ENCODE measurements around the gene SCYL3. TPM values are rescaled to one million over a fixed set of nuclear protein-coding genes. Genes with fewer than 3 reads are reported as not detected.

The SCYL3 gene
- polyA plus RNA-seq, 3 donors: 2.3 to 4.9 (median 3.6) TPM

DNA sequence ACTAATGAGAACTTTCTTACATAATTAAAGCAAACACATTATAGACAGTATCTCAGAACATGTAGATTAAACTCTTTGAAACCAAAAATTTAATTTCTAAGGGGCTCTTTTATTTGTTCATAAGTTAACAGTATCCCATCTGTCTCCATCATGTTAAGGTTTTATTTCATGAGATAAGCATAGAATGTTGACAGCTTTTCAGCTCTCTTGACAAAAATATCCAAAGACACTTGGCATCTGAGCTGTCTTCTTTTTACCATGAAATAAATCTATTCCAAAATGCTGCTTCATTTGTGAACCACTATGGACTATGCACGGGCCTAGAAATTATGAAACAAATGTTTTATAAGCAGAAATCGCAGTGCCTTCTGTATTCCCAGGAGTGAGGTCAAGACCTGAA, 45.2 kb downstream of the SCYL3 start:
- no peak for DNase-seq
- no peak overlapping the region for H3K4me3 Mint-ChIP-seq
- Histone ChIP-seq H3K79me2 (ENCODE audit: insufficient read depth, low read length) (no peaks in the 10 kb centered on the region), H3K9me3 (replicated peaks in 1 of 2; ENCODE audit: control insufficient read depth in 1 of 2, insufficient read depth in 1 of 2, low read length in 2 of 2) (no peaks in the 10 kb centered on the region), H4K20me1 (ENCODE audit: insufficient read depth, low read length) (no peaks in the 10 kb centered on the region), H3K4me3 (replicated peaks in 1 of 3; ENCODE audit: low read depth in 2 of 3, low read length in 3 of 3) (no peak overlapping the region), H3K36me3 (replicated peaks in 1 of 2; ENCODE audit: control insufficient read depth in 1 of 2, insufficient read depth in 2 of 2, low read length in 2 of 2) (peaks cover 70 to 100% of the 10 kb centered on the region in 2 donors), H3K27me3 (ENCODE audit: control insufficient read depth in 2 of 2, insufficient read depth in 2 of 2, low read length in 2 of 2) (no peaks in the 10 kb centered on the region), H3K27ac (ENCODE audit: low read depth in 1 of 2, low read length in 2 of 2) (no peak overlapping the region), H2AFZ (ENCODE audit: insufficient read depth, low read depth, low read length, poor library complexity, severe bottlenecking) (no peak overlapping the region), H3K9ac (ENCODE audit: insufficient read depth, low read length, poor library complexity, severe bottlenecking) (no peak overlapping the region), H3K4me2 (replicated peaks; ENCODE audit: extremely low read depth, low read length, poor library complexity, severe bottlenecking) (no peak overlapping the region), H3K4me1 (ENCODE audit: control insufficient read depth in 1 of 2, insufficient read depth in 2 of 2, low read length in 2 of 2) (no peaks in the 10 kb centered on the region)
- H3K27ac Mint-ChIP-seq: no peak overlapping the region
- no peaks in the 10 kb centered on the region for H3K4me1 Mint-ChIP-seq
- TF ChIP-seq, protein P1, sequence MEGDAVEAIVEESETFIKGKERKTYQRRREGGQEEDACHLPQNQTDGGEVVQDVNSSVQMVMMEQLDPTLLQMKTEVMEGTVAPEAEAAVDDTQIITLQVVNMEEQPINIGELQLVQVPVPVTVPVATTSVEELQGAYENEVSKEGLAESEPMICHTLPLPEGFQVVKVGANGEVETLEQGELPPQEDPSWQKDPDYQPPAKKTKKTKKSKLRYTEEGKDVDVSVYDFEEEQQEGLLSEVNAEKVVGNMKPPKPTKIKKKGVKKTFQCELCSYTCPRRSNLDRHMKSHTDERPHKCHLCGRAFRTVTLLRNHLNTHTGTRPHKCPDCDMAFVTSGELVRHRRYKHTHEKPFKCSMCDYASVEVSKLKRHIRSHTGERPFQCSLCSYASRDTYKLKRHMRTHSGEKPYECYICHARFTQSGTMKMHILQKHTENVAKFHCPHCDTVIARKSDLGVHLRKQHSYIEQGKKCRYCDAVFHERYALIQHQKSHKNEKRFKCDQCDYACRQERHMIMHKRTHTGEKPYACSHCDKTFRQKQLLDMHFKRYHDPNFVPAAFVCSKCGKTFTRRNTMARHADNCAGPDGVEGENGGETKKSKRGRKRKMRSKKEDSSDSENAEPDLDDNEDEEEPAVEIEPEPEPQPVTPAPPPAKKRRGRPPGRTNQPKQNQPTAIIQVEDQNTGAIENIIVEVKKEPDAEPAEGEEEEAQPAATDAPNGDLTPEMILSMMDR (IDR thresholded peaks at IDR 0.05): no peak
- no peaks in the 10 kb centered on the region for H3K9me3 Mint-ChIP-seq
- peaks cover 74 to 85% of the 10 kb centered on the region in 2 donors for H3K36me3 Mint-ChIP-seq
- H3K27me3 Mint-ChIP-seq (ENCODE audit: low read depth in 3 of 3): no peaks in the 10 kb centered on the region
- 92% methylated on average over 1 of the region's 2 CpGs for WGBS (ENCODE audit: insufficient coverage)
- intact Hi-C loops (cut with micrococcal nuclease): no loop called here

DNA sequence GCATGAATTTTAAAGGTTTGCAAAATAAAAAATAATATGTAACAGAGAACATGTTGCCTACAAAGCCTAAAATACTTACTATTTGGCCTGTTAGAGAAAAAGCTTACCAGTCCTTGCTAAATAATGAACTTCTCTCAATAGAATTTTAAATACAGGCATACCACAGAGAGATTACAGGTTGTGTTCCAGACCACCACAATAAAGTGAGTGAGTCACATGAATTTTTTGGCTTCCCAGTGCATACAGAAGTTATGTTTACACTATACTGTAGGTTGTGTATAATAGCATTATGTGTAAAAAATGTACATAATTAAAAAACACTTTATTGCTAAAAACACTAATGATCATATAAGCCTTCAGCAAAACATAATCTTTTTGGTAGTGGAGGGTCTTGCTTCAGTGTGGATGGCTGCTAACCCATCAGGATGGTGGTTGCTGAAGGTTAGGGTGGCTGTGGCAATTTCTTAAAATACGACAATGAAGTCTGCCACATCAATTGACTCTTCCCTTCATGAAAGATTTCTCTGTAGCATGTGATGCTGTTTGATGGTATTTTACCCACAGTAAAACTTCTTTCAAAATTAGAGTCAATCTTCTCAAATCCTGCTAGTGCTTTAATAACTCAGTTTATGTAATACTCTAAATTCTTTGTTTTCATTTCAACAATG, 48.6 kb downstream of the SCYL3 start:
- Histone ChIP-seq H3K4me3 (replicated peaks in 1 of 3; ENCODE audit: low read depth in 2 of 3, low read length in 3 of 3) (no peak overlapping the region), H3K36me3 (replicated peaks in 1 of 2; ENCODE audit: control insufficient read depth in 1 of 2, insufficient read depth in 2 of 2, low read length in 2 of 2) (peaks cover 52 to 96% of the 10 kb centered on the region in 2 donors), H3K9me3 (replicated peaks in 1 of 2; ENCODE audit: control insufficient read depth in 1 of 2, insufficient read depth in 1 of 2, low read length in 2 of 2) (no peaks in the 10 kb centered on the region), H3K9ac (ENCODE audit: insufficient read depth, low read length, poor library complexity, severe bottlenecking) (no peak overlapping the region), H3K27me3 (ENCODE audit: control insufficient read depth in 2 of 2, insufficient read depth in 2 of 2, low read length in 2 of 2) (no peaks in the 10 kb centered on the region), H3K4me1 (ENCODE audit: control insufficient read depth in 1 of 2, insufficient read depth in 2 of 2, low read length in 2 of 2) (no peaks in the 10 kb centered on the region), H3K79me2 (ENCODE audit: insufficient read depth, low read length) (peaks cover 4% of the 10 kb centered on the region), H3K4me2 (replicated peaks; ENCODE audit: extremely low read depth, low read length, poor library complexity, severe bottlenecking) (no peak overlapping the region), H3K27ac (ENCODE audit: low read depth in 1 of 2, low read length in 2 of 2) (no peak overlapping the region), H4K20me1 (ENCODE audit: insufficient read depth, low read length) (no peaks in the 10 kb centered on the region), H2AFZ (ENCODE audit: insufficient read depth, low read depth, low read length, poor library complexity, severe bottlenecking) (no peak overlapping the region)
- no peak overlapping the region for H3K27ac Mint-ChIP-seq
- H3K27me3 Mint-ChIP-seq (ENCODE audit: low read depth in 3 of 3): no peaks in the 10 kb centered on the region
- no peak for DNase-seq
- TF ChIP-seq, protein P1 (IDR thresholded peaks at IDR 0.05): no peak
- WGBS (ENCODE audit: insufficient coverage): no CpG with 5 or more reads among the region's 1 CpG
- intact Hi-C loops (cut with micrococcal nuclease): no loop called here
- no peak overlapping the region for H3K4me3 Mint-ChIP-seq
- no peaks in the 10 kb centered on the region for H3K4me1 Mint-ChIP-seq
- H3K9me3 Mint-ChIP-seq: peaks cover 0 to 4% (median 0%) of the 10 kb centered on the region in 7 donors
- peaks cover 66 to 84% of the 10 kb centered on the region in 2 donors for H3K36me3 Mint-ChIP-seq
